Common myeloid progenitor, CD34-positive (primary cell): ENCODE results near the gene TLR5.

Experiments used
- CTCF ChIA-PET: fragments of 350-600 bp; sonication (Branson Sonifier 250); formaldehyde crosslinking; loops from one replicate; lab custom pipeline; 2021; ENCODE audit warnings: antibody characterized with exemption; lab: Charles Lee
- POLR2A ChIA-PET: fragments of 350-600 bp; sonication (Branson Sonifier 250); formaldehyde crosslinking; loops from one replicate; lab custom pipeline; 2021; ENCODE audit warnings: antibody characterized with exemption; lab: Charles Lee
- DNase-seq, 3 donors: peaks; one replicate each; pipeline versions ENCODE4 v3.0.0 to v3.0.0-alpha.2; 2013
- H3K27ac ChIP-seq, 2 experiments: 1 replicate in 1 of 2; 2 replicates in 1 of 2; pipeline ENCODE4 v1.7.0; 2013; ENCODE audit warnings: inconsistent platforms in 2 of 2, low read length in 2 of 2, mild to moderate bottlenecking in 2 of 2, low read depth in 1 of 2, moderate library complexity in 1 of 2; ENCODE audit not compliant: severe bottlenecking in 2 of 2, insufficient read depth in 1 of 2, poor library complexity in 1 of 2
- H3K27me3 ChIP-seq, 5 experiments: replicated peaks in 2 of 5; 1 replicate in 3 of 5; 2 replicates in 2 of 5; pipeline versions ENCODE4 v1.6.1 to v1.7.0; 2013; ENCODE audit warnings: low read length in 4 of 5, mild to moderate bottlenecking in 2 of 5, moderate library complexity in 2 of 5, inconsistent platforms in 1 of 5; ENCODE audit not compliant: insufficient read depth in 5 of 5, control insufficient read depth in 4 of 5
- H3K36me3 ChIP-seq, 4 experiments: 1 replicate in 2 of 4; 2 replicates in 2 of 4; pipeline versions ENCODE4 v1.6.1 to v1.7.0; 2013; ENCODE audit warnings: low read length in 3 of 4, control low read depth in 1 of 4, mild to moderate bottlenecking in 1 of 4; ENCODE audit not compliant: control insufficient read depth in 4 of 4, insufficient read depth in 4 of 4
- H3K4me1 ChIP-seq, 4 experiments: 1 replicate in 3 of 4; 2 replicates in 1 of 4; pipeline versions ENCODE4 v1.6.1 to v1.7.1; 2013; ENCODE audit warnings: low read length in 3 of 4, mild to moderate bottlenecking in 3 of 4, control low read depth in 1 of 4, inconsistent platforms in 1 of 4, moderate library complexity in 1 of 4; ENCODE audit not compliant: control insufficient read depth in 4 of 4, insufficient read depth in 4 of 4; ENCODE audit errors: control extremely low read depth in 1 of 4
- H3K4me3 ChIP-seq, 7 experiments: 1 replicate in 4 of 7; 2 replicates in 3 of 7; pipeline versions ENCODE4 v1.5.1 to v1.7.0; 2013; ENCODE audit warnings: mild to moderate bottlenecking in 7 of 7, low read length in 6 of 7, moderate library complexity in 6 of 7, inconsistent platforms in 2 of 7, low read depth in 2 of 7, control low read depth in 1 of 7; ENCODE audit not compliant: insufficient read depth in 4 of 7, control insufficient read depth in 1 of 7; ENCODE audit errors: extremely low read depth in 1 of 7
- H3K9me3 ChIP-seq, 5 experiments: 1 replicate in 4 of 5; 2 replicates in 1 of 5; pipeline versions ENCODE4 v1.6.1 to v1.7.1; 2013; ENCODE audit warnings: low read length in 4 of 5, mild to moderate bottlenecking in 2 of 5, inconsistent platforms in 1 of 5, low read depth in 1 of 5, moderate library complexity in 1 of 5; ENCODE audit not compliant: control insufficient read depth in 4 of 5, insufficient read depth in 2 of 5; ENCODE audit errors: control extremely low read depth in 1 of 5
- WGBS: methylation state at CpG from one replicate; pipeline ENCODE4 v1.1.5; 2013; ENCODE audit not compliant: insufficient coverage; 5-methylcytosine and 5-hydroxymethylcytosine counted together

The TLR5 gene

DNA sequence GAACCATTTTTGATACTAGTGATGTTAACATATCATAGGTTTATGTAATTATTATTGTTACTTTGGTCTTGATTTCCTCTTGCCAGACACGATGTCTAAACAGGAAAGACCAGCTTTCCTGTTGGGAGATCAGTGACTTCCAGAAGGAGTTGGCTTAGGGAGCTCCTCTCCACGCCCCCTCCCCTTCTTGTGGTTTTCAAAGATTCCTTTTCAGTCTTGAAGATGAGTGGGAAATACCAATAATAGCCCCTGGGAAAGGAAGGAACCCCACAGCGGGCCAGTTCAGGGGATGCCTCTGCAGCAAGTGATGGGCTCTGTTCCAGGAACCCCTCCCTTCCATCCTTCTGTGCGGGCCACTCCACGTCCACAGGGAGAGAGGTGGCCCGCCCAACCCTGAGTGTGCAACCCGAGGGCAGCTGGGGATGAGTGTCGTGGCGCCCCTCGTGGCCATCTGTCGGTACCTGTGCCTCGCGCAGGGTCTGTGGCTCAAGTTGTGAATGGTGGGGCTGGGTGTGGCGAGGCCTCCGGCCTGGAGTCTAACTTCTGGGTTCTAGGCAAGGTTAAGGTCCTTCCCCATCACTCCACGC is 65.7 kb downstream of the TLR5 start:
- Histone ChIP-seq H3K27ac (no peak overlapping the region), H3K4me1 (peaks cover 0 to 3% (median 1%) of the 10 kb centered on the region in 4 experiments), H3K4me3 (no peak overlapping the region), H3K27me3 (peaks cover 0 to 5% (median 0%) of the 10 kb centered on the region in 5 experiments), H3K36me3 (no peaks in the 10 kb centered on the region), H3K9me3 (no peaks in the 10 kb centered on the region)
- DNase-seq = no peak
- POLR2A ChIA-PET = interaction anchor here (0.6 kb wide), 1 partner anchor 351 kb away, joined by 4 read pairs; no protein-coding TSS in a partner anchor
- 89% methylated on average over 12 of the region's 16 CpGs for WGBS
- CTCF ChIA-PET = interaction anchor here (0.9 to 1.2 kb wide), 3 partner anchors 12 to 286 kb away, joined by 3 to 5 read pairs (median 3); no protein-coding TSS in a partner anchor

DNA sequence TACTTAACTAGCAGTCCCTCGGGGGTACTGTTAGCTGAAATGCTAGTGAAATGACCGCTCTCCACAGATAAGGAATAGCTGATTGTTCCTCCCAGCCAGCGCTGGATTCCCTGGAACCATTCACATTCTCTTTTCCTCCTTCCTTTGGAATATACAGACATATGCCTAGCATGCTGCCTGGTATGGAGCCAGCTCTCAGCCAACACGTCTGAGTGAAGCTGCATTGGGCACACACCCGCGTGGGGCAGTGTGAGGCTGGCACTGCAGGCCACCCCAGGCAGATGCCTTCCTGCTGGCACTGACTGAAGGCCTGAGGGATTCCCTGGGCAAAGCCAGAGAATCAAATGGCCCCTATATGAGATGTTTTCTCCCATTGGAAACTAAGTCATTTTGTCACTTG is 66.7 kb downstream of the TLR5 start:
- no peak for DNase-seq
- Histone ChIP-seq H3K9me3 (peaks cover 0 to 2% (median 0%) of the 10 kb centered on the region in 5 experiments), H3K36me3 (no peaks in the 10 kb centered on the region), H3K4me1 (peaks cover 0 to 3% (median 1%) of the 10 kb centered on the region in 4 experiments), H3K27me3 (peaks cover 0 to 6% (median 0%) of the 10 kb centered on the region in 5 experiments), H3K4me3 (no peak overlapping the region), H3K27ac (no peak overlapping the region)
- WGBS = 93% methylated on average over 6 of the region's 6 CpGs
- ChIA-PET POLR2A (no interaction called here), CTCF (interaction anchor here (1.2 to 1.4 kb wide), 2 partner anchors 281 to 286 kb away, joined by 3 to 4 read pairs; no protein-coding TSS in a partner anchor)

- CTCF ChIA-PET = interaction anchor here (1.4 kb wide), 1 partner anchor 281 kb away, joined by 4 read pairs; no protein-coding TSS in a partner anchor
- WGBS = 100% methylated on average over 2 of the region's 3 CpGs
- H3K27me3 ChIP-seq = peaks cover 0 to 6% (median 0%) of the 10 kb centered on the region in 5 experiments
Measured at GRCh38 chr1:223075834-223076233, 67.2 kb downstream of the TLR5 start.

GRCh38 chr1:223074445-223075300 is 68.4 kb downstream of the TLR5 start:
- Histone ChIP-seq H3K36me3 (no peaks in the 10 kb centered on the region), H3K27me3 (peaks cover 0 to 6% (median 0%) of the 10 kb centered on the region in 5 experiments), H3K4me3 (no peak overlapping the region), H3K27ac (no peak overlapping the region), H3K9me3 (peaks cover 0 to 2% (median 0%) of the 10 kb centered on the region in 5 experiments), H3K4me1 (no peaks in the 10 kb centered on the region)
- no peak for DNase-seq
- ChIA-PET POLR2A (no interaction called here), CTCF (no interaction called here)
- WGBS = 97% methylated on average over 3 of the region's 10 CpGs

More at GRCh38 chr1:223075834-223076233, 67.2 kb downstream of the TLR5 start:
- DNase-seq = no peak
- Histone ChIP-seq H3K27ac (no peak overlapping the region), H3K4me3 (no peak overlapping the region), H3K36me3 (no peaks in the 10 kb centered on the region), H3K4me1 (no peaks in the 10 kb centered on the region), H3K9me3 (peaks cover 0 to 2% (median 0%) of the 10 kb centered on the region in 5 experiments)
- POLR2A ChIA-PET = no interaction called here

DNA sequence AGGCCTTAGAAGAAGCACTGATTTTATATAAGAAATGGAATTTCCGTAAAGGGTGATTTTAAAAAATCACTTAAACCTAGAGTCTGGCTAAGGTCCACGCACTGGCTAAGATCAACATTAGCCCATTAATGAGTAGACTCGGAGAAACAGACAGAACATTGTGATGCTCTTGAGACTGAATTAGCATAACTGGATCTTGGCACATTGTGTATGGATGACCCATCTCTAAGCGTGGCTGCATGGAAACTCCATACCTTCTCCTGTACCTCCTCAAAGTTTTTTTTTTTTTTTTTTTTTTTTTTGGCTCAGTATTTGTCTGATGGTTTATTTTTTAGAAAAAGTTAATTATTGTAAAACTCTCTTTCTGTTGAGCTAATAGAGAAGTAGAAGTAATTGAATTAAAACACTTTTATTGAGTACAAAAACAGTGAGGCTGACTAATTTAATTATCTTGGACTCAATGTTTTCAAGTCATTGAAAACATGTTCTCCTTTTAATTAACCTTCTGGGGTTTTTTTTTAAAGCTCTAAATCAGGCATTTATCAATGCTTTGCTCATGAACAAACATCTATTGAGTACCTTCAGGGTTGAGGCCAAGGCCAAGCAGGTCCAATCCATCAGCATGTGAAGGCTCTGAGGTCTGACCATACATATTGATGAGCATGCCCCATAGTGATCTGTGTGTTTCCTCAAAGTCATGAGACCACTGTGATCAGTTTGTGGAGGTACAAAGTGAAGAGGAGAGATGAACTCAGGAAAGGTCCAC is 74.0 kb downstream of the TLR5 start:
- Histone ChIP-seq H3K4me3 (no peak overlapping the region), H3K9me3 (peaks cover 0 to 2% (median 0%) of the 10 kb centered on the region in 5 experiments), H3K27ac (no peak overlapping the region), H3K36me3 (no peaks in the 10 kb centered on the region), H3K4me1 (no peaks in the 10 kb centered on the region), H3K27me3 (peaks cover 0 to 6% (median 0%) of the 10 kb centered on the region in 5 experiments)
- no peak for DNase-seq
- CTCF ChIA-PET = interaction anchor here (0.6 to 1.1 kb wide), 2 partner anchors 13 to 21 kb away, joined by 3 to 4 read pairs; no protein-coding TSS in a partner anchor
- POLR2A ChIA-PET = interaction anchor here (0.6 kb wide), 2 partner anchors 49 to 488 kb away, joined by 3 read pairs; no protein-coding TSS in a partner anchor
- 100% methylated on average over 3 of the region's 4 CpGs for WGBS

- H3K27ac ChIP-seq = no peak overlapping the region
- peaks cover 0 to 2% (median 0%) of the 10 kb centered on the region in 5 experiments for H3K9me3 ChIP-seq
- no peaks in the 10 kb centered on the region for H3K36me3 ChIP-seq
- no peaks in the 10 kb centered on the region for H3K4me1 ChIP-seq
- H3K27me3 ChIP-seq = peaks cover 0 to 2% (median 0%) of the 10 kb centered on the region in 5 experiments
- ChIA-PET POLR2A (no interaction called here), CTCF (no interaction called here)
- 99% methylated on average over 6 of the region's 6 CpGs for WGBS
- no peak overlapping the region for H3K4me3 ChIP-seq
- DNase-seq = no peak
Measured at GRCh38 chr1:223067914-223068313, 75.1 kb downstream of the TLR5 start.
